Measurements from ENCODE around the gene CHCHD5. TPM values are rescaled to one million over a fixed set of nuclear protein-coding genes. Genes with fewer than 3 reads are reported as not detected.

CHCHD5 gene
- 23.1 TPM for total RNA-seq

GRCh38 chr2:112584134-112584890, at the start of gene CHCHD5:
Gene CHCHD5, plus strand, starts transcription at chr2:112584609. Its CDS starts 39 bp downstream, at chr2:112584648.

GRCh38 chr2:112542123-112542983, 42.1 kb upstream of the CHCHD5 start, which contains the start of gene POLR1B:
Gene POLR1B, plus strand, starts transcription at chr2:112542465. Its CDS starts 30 bp downstream, at chr2:112542495.

Small RNAs within 50 kb of the gene (small RNA-seq; reads per million reads assigned to genes)
- gene RF00019 (ENCODE audit: low replicate concordance) = not detected

Other genes with a start within 250 kb of the CHCHD5 start
- gene RGPD8, start 151.0 kb upstream of the CHCHD5 start, total RNA-seq = 20.2 TPM
- gene TTL, start 102.5 kb upstream of the CHCHD5 start, total RNA-seq = 21.4 TPM
- 23.8 TPM for gene POLR1B, start 42.1 kb upstream of the CHCHD5 start, total RNA-seq
- gene SLC20A1, start 61.3 kb downstream of the CHCHD5 start, total RNA-seq = 52.1 TPM
- not detected for gene NT5DC4, start 136.4 kb downstream of the CHCHD5 start, total RNA-seq
- 8.2 TPM for gene CKAP2L, start 180.0 kb downstream of the CHCHD5 start, total RNA-seq
- gene IL1A, start 199.9 kb downstream of the CHCHD5 start, total RNA-seq = 0.41 TPM

Measured in metanephros (tissue), 2 donors.